Measurements from ENCODE around the gene NPAS2.

Gene NPAS2

GRCh38 chr2:100895402-100895801 lies 75.5 kb downstream of the NPAS2 start:
- DNase-seq (ENCODE audit: low read depth) = no peak

DNA sequence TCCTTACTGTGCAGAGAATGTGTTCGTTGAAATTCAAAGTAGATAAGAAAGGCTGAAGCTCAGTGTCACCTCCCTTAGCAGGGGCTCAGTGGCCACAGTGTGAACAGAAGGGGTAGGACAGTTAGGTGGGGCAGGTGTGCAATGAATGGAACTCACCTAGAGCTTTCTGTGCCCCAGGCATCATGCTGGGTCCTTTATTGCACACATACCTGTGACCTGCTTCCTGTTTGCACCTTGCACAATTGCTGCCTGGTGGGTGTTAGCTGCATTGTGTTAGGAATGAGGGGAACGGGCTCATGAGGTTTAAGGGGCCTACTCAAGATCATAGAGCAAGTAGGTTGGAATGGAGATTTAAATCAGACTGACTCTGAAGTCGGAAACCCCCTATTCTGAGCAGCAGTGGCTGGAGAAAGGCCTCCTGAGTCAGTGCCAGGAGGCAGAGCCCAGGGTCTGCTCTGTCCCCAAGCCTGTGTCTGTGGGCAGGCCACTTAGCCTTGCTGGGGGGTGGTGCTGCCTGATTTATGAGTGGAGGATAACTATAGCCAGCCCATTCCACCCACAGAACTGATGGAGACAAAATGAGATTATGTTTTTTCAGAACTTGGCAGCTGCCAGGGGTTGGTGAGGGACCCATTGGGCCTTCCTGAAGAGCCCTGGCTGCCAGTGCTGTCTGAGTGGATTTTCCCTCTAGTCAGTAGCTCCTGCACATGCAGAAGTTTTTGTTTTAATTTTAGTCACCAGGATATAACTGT lies 76.2 kb downstream of the NPAS2 start:
- no peak overlapping the region for H3K4me3 ChIP-seq (ENCODE audit: low read depth, low read length)
- DNase-seq (ENCODE audit: low read depth) = no peak

More at GRCh38 chr2:100895402-100895801, 75.5 kb downstream of the NPAS2 start:
- no peak overlapping the region for H3K4me3 ChIP-seq (ENCODE audit: low read depth, low read length)

GRCh38 chr2:100898035-100898665 lies 78.2 kb downstream of the NPAS2 start:
- no peak for DNase-seq (ENCODE audit: low read depth)
- H3K4me3 ChIP-seq (ENCODE audit: low read depth, low read length) = no peak overlapping the region

GRCh38 chr2:100900156-100900795 lies 80.3 kb downstream of the NPAS2 start:
- no peak for DNase-seq (ENCODE audit: low read depth)
- H3K4me3 ChIP-seq (ENCODE audit: low read depth, low read length) = no peak overlapping the region

DNA sequence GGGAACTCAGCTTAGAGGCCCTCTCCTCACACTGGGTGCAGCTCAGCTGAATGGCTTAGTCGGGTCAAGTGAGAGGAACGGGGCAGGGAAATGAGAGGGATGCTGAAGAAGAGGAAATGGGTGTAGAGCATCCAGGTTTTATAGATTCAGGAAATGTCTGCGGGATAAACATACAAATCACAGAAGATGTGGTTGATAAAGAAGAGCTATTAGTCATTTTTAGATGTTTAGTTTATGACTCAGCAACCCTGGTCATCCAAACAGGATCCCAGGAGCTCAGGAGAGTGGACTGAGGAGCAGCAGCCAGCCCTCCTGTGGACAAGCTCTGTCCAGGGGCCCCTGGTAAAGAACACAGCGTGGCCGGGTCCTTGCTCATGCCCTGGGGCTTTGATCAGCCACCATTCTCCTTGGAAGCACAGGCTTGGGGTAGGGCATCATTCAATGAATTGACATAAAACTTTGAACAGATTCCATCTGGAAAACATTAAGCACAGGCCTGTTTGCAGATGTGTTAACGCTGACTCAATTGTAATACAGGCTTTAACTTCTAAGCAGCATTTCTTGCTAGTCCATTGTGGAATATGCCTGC lies 83.0 kb downstream of the NPAS2 start:
- no peak overlapping the region for H3K4me3 ChIP-seq (ENCODE audit: low read depth, low read length)
- DNase-seq (ENCODE audit: low read depth) = peak; percentile 95

GRCh38 chr2:100903534-100904258 lies 83.8 kb downstream of the NPAS2 start:
- no peak overlapping the region for H3K4me3 ChIP-seq (ENCODE audit: low read depth, low read length)
- DNase-seq (ENCODE audit: low read depth) = no peak

DNA sequence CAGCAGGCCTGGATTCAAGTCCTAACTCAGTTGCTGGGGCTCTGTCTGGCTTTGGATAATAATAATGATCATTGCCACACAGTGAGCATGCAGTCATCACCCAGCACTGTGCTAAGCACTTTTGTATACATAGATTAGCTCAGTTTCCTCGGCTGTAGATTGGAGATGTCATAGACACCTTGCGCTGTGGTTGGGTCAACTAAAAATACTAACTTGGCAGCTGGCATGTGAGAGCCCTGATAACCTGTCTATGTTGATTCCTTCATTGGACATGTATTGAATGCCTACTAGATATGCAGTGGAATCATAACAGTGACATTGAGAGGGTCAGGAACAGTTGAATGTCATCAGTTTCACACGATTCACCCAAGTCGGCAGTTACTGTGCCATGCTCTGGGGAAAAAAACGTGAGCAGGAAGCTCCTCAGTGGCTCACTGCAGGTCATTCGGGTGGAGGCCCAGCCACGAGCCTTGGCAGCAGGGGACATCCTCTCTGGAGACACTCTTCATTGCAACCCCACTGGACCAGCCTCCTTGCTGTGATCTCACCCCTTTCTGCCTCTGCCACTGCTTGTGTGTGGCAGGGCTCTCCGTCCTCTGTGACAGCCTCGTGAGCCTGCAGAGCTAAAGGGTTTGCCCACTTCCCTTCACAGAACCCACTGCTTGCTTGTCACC lies 85.3 kb downstream of the NPAS2 start:
- no peak for DNase-seq (ENCODE audit: low read depth)

DNA sequence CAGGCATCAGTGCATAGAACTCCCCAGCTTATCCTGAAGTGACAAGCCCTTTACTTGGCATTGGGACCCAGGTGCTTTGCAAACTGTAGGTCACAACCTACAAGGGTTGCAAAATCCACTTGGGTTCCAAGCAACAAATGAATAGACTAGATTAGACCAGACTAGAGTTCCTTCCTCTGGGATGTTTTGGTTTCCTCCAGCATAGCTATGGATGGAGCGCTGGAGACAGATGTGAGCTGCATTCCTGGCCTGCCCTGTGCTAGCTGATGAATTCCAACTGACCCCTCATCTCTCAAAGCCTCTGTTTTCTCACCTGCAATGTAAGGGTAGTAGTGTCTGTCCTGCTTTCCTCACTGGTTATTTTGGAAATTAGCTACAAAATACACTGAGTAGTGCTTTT lies 86.2 kb downstream of the NPAS2 start:
- H3K4me3 ChIP-seq (ENCODE audit: low read depth, low read length) = no peak overlapping the region
- DNase-seq (ENCODE audit: low read depth) = no peak

More for the DNA sequence above, 85.3 kb downstream of the NPAS2 start:
- no peak overlapping the region for H3K4me3 ChIP-seq (ENCODE audit: low read depth, low read length)

- DNase-seq (ENCODE audit: low read depth) = no peak
- no peak overlapping the region for H3K4me3 ChIP-seq (ENCODE audit: low read depth, low read length)
Observed at GRCh38 chr2:100906679-100907078, 86.7 kb downstream of the NPAS2 start.

DNA sequence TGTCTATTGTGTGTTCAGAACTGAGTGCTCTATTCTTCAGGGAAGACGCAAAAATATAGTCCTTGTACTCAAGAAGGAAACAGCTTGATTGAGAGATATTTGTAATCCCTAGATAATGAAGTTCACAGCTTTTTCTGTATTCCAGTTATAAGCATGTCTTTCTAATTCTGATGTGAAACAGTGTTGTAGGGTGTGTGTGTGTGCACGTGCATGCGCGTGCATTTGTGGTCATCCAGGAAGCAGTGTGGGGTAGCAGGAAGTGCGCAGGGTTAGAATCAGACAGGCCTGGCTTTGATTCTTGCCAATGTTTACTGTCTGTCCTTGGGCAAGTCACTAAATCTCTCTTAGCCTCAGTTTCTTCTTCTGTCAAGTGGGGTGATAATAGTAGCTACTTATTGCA lies 87.9 kb downstream of the NPAS2 start:
- no peak for DNase-seq (ENCODE audit: low read depth)
- H3K4me3 ChIP-seq (ENCODE audit: low read depth, low read length) = no peak overlapping the region

GRCh38 chr2:100909534-100910081 lies 89.7 kb downstream of the NPAS2 start:
- no peak for DNase-seq (ENCODE audit: low read depth)

DNA sequence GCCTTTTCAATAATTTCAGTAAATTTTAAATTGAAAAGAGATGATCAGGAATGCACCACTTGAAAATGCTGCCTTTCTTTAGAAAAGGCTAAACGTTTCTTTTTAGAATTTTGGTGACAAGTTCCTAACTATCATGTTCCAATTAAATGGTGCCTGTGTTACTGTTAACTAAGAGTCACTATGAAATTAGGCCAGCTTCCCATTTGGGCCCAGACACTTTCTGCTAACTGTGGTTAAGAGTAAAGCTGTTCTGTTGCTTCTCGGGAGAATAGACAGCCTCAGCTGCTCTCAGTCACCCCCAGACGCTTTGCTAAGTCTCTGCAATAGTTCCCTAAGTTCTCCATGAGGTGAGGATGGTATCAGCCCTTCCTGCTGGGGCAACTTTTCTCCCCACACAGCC lies 90.2 kb downstream of the NPAS2 start:
- no peak for DNase-seq (ENCODE audit: low read depth)

More at GRCh38 chr2:100909534-100910081, 89.7 kb downstream of the NPAS2 start:
- H3K4me3 ChIP-seq (ENCODE audit: low read depth, low read length) = no peak overlapping the region

GRCh38 chr2:100919316-100919715 lies 99.4 kb downstream of the NPAS2 start:
- no peak overlapping the region for H3K4me3 ChIP-seq (ENCODE audit: low read depth, low read length)
- DNase-seq (ENCODE audit: low read depth) = no peak

More for the DNA sequence above, 90.2 kb downstream of the NPAS2 start:
- H3K4me3 ChIP-seq (ENCODE audit: low read depth, low read length) = no peak overlapping the region

DNA sequence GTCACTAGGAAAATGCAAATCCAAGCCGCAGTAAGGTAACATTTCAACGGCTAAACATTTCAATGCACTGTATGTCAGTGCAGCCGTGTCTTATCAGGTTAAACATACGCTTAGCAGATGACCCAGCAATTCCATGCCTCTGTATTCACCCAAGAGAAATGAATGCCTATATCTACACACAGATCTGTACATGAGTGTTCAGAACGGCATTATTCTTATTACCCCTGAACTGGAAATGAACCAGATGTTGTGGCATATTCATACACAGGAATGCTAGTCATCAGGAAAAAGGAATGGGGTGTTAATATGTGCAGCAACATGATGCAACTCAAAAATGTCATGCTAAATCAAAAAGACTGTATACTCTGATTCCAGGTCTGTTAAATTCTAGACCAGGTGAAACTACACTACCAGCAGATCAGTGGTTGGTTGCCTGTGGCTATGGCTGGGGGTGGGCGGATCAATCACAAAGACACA lies 101.8 kb downstream of the NPAS2 start:
- no peak overlapping the region for H3K4me3 ChIP-seq (ENCODE audit: low read depth, low read length)
- no peak for DNase-seq (ENCODE audit: low read depth)

DNA sequence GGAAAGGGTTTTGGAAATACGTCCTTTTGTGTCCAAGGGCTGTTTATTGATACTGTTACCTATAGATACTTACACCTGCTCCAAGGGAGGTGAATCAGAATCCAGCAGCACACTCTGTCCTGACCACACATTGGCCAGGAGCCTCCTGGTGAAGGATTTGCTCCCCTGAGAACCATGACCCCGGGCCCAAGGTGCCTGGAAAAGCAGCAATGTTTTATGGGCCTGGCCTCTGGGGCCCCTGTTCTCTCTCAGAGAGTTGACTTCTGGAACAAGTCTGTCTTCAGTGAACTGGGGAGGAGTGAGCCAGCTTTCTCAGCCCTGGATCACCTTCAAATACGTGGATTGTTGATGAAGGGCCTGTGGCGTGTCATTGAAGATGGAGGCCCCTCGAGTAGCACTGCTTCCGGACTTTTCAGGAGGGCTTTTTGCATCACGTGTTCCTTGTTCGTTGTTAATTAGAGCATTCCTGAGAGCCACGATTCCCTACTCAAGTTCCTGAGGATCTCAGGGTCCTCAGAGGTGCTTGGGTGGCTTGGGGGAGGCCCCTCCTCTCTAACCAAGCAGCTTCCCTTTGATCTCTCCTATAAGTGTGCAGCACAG lies 103.6 kb downstream of the NPAS2 start:
- DNase-seq (ENCODE audit: low read depth) = no peak

GRCh38 chr2:100924122-100924519 lies 104.2 kb downstream of the NPAS2 start:
- no peak overlapping the region for H3K4me3 ChIP-seq (ENCODE audit: low read depth, low read length)
- no peak for DNase-seq (ENCODE audit: low read depth)

More for the DNA sequence above, 103.6 kb downstream of the NPAS2 start:
- no peak overlapping the region for H3K4me3 ChIP-seq (ENCODE audit: low read depth, low read length)

GRCh38 chr2:100924520-100925451 lies 104.8 kb downstream of the NPAS2 start:
- H3K4me3 ChIP-seq (ENCODE audit: low read depth, low read length) = no peak overlapping the region
- DNase-seq (ENCODE audit: low read depth) = no peak
